ENCODE results near the gene HOXC10. TPM values are rescaled to one million over a fixed set of nuclear protein-coding genes. Genes with fewer than 3 reads are reported as not detected.
A peak's percentile ranks its signal among the peaks of the same experiment; 100 is the strongest.

HOXC10 gene
- total and polyA plus RNA-seq, 9 donors = 0.15 to 15.4 (median 2.0) TPM; not detected in 2

DNA sequence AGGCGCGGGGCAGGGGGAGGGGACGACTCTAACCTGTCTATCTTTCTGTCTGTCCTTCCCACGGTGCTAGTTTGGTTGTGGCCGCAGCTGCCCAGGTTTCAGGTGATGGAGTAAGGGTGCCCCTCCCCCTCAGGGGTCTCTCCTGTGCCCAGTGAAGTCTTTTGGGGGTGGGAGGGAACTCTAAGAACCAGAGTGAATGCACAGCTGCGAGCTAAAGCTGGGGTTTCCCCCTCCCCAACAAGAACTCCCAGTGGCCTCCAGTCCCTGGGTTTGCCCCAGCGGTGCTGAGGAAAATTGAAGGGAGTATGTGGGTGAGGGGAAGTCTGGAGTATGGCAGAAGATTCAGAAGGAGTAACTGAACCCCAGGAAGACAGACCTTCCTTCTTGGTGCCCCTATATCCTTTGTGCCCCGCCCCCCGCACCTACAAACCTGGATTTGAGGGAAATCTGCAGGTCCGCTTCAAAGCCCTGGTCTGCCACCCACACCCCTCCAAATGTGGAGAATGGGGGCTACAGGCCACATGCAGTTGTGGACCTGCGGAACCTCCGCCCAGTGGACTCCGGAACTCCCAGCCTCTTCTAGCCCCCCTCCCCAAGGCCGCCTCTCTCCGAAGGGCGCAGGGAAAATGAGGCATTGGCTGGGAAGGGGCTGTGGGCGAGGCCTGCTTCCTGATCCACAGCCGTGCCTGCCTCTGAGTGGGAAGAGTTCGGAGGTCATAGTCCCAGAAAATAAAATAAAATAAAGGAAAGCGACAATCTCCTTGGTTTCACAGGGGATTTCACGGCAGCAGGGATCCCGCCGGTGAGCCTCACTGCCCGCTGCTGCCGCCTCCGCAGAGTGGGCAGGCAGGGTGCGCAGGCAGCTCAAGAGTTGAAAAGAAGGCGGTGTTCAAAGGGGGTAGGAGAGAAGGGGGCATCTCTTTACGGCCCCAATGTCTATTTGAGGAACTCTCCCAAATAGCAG lies 11.6 kb downstream of the HOXC10 start:
- no peaks in the 10 kb centered on the region for H3K36me3 ChIP-seq
- H3K27ac ChIP-seq = peak overlapping the region in 1 of 2 donors; percentile 72
- H3K4me1 ChIP-seq (ENCODE audit: insufficient read depth) = peaks cover 9% of the 10 kb centered on the region
- TF ChIP-seq EP300 (IDR thresholded peaks at IDR 0.05) (no peak), POLR2A (IDR thresholded peaks at IDR 0.05) (no peak)
- TF ChIP-seq, protein P1, sequence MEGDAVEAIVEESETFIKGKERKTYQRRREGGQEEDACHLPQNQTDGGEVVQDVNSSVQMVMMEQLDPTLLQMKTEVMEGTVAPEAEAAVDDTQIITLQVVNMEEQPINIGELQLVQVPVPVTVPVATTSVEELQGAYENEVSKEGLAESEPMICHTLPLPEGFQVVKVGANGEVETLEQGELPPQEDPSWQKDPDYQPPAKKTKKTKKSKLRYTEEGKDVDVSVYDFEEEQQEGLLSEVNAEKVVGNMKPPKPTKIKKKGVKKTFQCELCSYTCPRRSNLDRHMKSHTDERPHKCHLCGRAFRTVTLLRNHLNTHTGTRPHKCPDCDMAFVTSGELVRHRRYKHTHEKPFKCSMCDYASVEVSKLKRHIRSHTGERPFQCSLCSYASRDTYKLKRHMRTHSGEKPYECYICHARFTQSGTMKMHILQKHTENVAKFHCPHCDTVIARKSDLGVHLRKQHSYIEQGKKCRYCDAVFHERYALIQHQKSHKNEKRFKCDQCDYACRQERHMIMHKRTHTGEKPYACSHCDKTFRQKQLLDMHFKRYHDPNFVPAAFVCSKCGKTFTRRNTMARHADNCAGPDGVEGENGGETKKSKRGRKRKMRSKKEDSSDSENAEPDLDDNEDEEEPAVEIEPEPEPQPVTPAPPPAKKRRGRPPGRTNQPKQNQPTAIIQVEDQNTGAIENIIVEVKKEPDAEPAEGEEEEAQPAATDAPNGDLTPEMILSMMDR (IDR thresholded peaks at IDR 0.05) = no peak
- DNase-seq = peak in 1 of 5 donors; percentile 33
- H3K4me3 ChIP-seq = peak overlapping the region; percentile 21
- 71 to 89% (median 87%) methylated on average over 29 of the region's 29 CpGs for WGBS, 3 donors
- no peaks in the 10 kb centered on the region for H3K27me3 ChIP-seq
- H3K9me3 ChIP-seq = no peaks in the 10 kb centered on the region
- intact Hi-C loops (cut with DNase I) = loop anchor here in 1 of 4 donors (10.0 kb wide), 1 partner anchor 358 kb away; no protein-coding TSS in a partner anchor

DNA sequence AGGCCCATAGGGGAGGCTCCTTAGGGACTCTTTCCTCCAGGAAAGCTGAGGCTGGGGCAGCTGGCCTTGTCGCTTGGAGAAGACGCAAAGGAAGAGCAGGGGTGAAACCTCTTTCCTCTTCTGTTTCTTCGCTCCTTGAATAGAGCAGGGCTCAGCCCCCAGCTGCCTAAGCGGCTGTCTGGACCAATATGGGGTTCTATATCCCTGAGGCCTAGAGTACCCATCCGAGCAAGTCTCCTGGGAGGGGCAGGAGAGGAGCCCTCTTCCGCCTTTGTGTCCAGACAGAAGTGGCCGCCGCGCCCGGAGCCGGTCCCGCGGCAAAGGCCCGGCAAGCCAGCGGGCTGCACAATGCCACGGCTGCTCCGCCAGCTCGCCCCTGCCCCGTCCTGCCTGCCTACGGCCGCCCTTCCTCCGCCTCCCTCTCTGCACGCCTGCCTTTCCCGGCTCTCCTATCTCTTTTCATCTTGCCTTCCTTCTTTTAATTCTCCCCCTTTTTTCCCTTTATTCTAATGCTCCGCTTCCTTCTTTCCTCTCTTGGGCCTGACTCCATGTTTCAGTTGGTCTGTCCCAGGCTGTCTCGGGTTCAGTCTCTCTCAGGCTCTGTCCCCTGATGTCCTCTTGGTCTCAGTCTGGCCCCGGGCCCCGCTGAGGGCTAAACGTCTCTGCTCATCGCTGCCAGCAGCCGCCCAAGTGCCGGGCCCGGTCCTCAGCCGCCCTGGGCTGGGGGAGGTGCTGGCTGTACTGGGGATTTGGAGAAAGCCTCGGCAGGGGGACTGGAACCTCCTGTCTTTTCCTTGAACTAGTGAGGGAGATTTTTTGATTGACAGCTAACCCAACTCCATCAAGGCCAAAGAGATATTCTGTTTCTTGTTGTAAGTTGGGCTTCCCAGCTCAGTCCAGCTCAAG lies 12.5 kb downstream of the HOXC10 start:
- DNase-seq = peak in 1 of 5 donors; percentile 41
- Histone ChIP-seq H3K4me3 (no peak overlapping the region), H3K4me1 (ENCODE audit: insufficient read depth) (peaks cover 9% of the 10 kb centered on the region), H3K27me3 (no peaks in the 10 kb centered on the region), H3K36me3 (no peaks in the 10 kb centered on the region), H3K27ac (no peak overlapping the region), H3K9me3 (no peaks in the 10 kb centered on the region)
- TF ChIP-seq POLR2A (IDR thresholded peaks at IDR 0.05) = no peak
- TF ChIP-seq EP300 (IDR thresholded peaks at IDR 0.05) = no peak
- TF ChIP-seq, protein P1 (IDR thresholded peaks at IDR 0.05) = no peak
- intact Hi-C loops (cut with DNase I) = loop anchor here in 1 of 4 donors (10.0 kb wide), 1 partner anchor 357 kb away; no protein-coding TSS in a partner anchor
- WGBS, 3 donors = 55 to 75% (median 64%) methylated on average over 35 of the region's 35 CpGs

DNA sequence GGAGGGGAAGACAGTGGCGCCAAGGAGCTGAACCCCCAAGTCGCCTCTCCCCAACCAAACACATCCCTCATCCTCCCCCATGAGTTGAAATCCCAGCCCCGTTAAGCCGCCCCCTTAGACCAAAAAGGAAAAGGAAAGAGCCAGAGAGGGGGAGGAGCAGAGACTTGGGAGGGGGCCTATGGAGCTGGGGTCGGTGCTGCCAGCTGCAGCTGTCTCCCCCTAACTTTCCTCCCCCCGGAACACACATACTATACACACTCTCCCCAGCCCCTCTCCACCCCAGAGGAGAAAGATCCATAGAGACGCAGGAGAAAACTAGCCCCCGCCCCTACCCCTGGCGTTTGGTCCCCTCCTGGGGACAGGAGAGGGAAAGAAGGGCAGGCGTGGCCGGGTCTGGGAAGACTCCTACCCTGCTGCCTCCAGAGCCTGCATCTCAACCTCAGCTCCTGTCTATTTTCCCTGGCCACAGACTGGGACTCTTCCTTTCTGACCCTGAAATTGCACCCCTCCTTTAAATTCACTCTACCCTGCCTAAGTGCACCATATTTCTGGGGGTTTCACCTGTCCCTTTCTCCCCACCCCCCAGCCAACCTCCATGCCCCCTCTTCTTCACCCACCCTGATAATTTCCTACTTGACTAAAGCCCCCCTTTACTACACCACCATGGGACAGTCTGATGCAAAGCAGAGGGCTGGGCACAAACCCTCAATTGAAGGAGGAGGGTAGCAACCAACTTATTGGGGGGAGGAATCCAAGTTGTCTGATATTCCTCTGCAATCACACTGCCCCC lies 13.4 kb downstream of the HOXC10 start:
- WGBS, 3 donors = 52 to 64% (median 54%) methylated on average over 11 of the region's 11 CpGs
- H3K36me3 ChIP-seq = no peaks in the 10 kb centered on the region
- no peak for TF ChIP-seq EP300 (IDR thresholded peaks at IDR 0.05)
- no peak for TF ChIP-seq POLR2A (IDR thresholded peaks at IDR 0.05)
- TF ChIP-seq, protein P1 (IDR thresholded peaks at IDR 0.05) = no peak
- H3K4me1 ChIP-seq (ENCODE audit: insufficient read depth) = peaks cover 9% of the 10 kb centered on the region
- intact Hi-C loops (cut with DNase I) = loop anchor here in 1 of 4 donors (10.0 kb wide), 1 partner anchor 356 kb away; no protein-coding TSS in a partner anchor
- no peak overlapping the region for H3K4me3 ChIP-seq
- no peaks in the 10 kb centered on the region for H3K9me3 ChIP-seq
- no peaks in the 10 kb centered on the region for H3K27me3 ChIP-seq
- no peak overlapping the region for H3K27ac ChIP-seq
- no peak for DNase-seq

Measured in ovary (tissue), 9 donors.